CD4-positive, alpha-beta T cell treated with Interleukin-12 subunit alpha and Interleukin-12 subunit beta, for 1 hour (primary cell): ENCODE measurements around the gene ADGRD1.
"Not testable (repeated sequence)": the region's sequence is repeated elsewhere in the genome, so short reads cannot be mapped to it uniquely, and the experiment has no call there.

Experiments used
- DNase-seq: peaks from one replicate; pipeline ENCODE4 v3.0.0-alpha.2; 2020

The ADGRD1 gene

DNA sequence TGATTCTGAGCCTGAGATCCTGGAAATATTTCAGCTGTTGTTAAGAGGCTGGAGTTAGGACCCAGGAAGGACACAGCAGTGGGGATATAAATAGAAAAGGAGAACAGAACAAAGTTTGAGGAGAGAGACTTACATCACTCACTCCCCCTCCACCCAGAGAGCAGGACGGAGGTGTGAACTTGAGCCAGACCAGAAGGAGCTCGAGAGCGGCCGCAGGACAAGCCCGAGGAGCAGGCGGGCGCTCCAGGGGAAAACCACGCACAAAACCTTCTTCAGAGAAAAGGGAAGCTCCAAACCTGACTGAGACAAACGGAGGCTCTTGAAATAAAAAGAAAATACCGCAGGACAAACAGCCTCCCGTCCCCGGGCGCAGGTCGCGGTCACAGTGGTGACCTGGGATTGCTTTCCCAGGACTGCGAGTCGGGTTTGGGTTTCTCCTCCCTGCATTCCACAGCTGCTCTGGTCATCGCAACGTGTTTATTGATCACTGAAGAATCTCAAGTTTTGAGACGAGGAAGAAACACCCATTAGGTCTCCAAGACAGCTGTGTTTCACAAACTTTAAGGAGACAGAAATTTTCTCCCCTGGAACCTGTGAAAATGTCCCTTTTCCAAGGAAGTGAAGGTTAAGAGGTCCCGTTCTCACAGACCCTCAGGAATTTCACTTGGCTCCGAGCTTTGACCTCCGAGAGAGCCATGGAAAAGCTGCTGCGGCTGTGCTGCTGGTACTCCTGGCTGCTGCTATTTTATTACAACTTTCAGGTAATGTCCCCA is at the start of gene ADGRD1:
Gene ADGRD1, plus strand, starts transcription at position 137 of the 773 bp plus-strand sequence. Its CDS starts 559 bp downstream, at position 696.
- DNase-seq = no peak

DNA sequence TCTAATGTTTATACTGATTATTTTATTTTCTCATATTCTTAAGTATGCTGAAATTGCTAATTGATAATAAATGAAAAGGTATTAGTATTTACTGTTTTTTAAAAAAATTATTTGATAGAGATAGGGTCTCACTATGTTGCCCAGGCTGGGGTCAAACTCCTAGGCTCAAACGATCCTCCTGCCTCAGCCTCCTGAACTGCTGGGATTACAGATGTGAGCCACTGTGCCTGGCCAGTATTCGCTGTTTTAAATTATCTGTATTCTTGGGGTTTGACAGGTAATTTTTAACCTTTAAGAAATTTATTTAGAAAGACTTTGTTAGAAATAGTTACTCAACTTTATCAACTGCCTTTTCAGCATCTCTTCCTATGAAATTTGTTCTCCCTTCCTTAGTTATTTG is 49.6 kb upstream of the ADGRD1 start:
- DNase-seq = no peak

DNA sequence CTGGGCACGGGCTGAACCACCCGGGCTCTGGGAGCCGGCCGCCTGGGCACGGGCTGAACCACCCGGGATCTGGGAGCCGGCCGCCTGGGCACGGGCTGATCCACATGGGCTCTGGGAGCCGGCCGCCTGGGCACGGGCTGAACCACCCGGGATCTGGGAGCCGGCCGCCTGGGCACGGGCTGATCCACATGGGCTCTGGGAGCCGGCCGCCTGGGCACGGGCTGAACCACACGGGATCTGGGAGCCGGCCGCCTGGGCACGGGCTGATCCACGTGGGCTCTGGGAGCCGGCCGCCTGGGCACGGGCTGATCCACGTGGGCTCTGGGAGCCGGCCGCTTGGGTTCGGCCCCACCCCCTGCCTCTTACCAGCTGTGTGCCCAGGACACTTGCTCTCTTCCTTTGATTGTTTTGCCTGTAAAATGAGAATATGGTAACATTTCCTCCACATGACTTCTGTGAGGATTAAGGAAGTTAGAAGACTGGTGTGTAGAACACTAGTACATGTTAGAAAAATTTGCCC is 48.7 kb upstream of the ADGRD1 start:
- DNase-seq = not testable (repeated sequence)

DNA sequence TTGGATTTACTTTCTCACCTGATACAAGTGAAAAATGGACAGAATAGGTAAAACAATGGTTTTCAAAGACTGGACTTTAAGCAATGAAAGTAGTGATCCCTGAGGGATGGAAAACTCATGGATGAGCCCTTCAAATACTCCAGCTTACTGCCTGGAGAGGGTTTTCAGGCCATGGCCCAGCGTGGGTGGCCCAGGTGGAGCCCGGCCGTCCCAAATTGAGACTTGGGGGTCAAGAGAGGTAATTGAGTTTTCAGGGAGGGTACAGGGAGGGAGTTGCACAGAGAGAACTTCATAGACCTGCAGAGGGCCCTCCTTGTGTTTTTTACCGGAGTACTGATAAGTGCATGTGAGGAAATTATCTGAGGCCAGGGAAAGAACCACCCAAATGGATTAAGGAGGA is 44.6 kb upstream of the ADGRD1 start:
- no peak for DNase-seq

DNA sequence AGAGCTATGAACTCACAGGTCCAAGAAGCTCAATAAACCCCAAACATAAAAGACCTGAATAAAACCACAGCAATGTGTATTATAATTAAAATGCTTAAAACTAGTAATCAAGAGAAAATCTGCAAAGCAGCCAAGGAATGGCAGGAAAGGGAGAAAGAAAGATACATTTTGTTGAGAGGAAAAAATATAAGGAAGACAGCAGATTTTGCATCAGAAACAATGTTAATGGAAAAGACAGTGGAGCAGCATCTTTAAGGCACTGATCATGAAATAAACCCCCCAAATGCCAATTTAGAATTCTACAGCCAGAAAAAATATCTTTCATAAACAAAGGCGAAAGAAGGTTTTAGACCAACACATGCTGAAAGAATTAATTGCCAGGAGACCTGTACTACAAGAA is 42.5 kb upstream of the ADGRD1 start:
- DNase-seq = no peak

DNA sequence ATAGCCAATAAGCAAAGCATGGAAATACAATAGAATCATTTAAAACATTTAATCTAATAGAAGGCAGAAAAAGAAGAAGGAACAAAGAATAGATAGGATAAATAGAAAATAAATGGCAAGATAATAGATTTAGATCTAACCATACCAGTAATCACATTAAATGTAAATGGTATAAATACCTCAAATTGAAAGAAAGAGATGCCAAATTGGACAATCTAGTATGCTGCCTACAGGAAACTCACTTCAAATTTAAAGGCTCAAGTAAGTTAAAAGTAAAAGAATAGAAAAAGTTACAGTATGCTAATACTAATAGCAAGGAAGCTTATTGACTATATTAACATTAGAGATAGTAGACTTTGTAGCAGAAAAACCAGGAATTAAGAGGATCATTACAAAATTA is 41.8 kb upstream of the ADGRD1 start:
- no peak for DNase-seq

DNA sequence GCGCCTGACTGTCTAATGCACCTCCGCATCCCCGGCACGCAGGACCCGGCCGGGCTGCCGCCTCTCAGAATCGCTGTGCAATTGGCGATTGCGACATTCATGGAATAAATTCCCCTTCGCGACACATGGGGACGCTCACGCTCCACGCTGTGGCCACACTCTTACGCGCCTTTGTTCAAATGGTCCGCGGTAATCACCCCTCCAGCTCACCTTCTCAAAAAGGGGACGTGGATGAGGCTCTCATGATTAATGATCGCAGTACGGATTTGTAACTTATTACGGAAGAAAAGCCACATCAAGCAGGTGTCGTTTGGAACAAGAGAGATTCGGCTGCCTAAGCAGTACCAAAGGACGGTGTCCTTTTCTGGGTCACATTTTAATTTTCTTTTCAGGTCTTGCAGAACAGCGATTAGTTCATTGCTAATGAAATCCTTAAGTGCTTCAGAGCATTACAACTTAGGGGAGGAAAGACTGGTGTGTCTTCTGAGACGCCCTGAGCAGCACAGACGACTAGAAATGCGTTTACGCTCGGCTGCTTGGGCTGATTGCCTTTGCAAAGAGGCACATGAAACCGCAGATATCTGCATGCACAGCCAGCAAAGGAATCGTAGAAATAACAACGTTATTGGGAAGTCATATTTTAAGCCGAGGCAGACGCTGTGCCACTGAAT is 37.3 kb upstream of the ADGRD1 start:
- no peak for DNase-seq

DNA sequence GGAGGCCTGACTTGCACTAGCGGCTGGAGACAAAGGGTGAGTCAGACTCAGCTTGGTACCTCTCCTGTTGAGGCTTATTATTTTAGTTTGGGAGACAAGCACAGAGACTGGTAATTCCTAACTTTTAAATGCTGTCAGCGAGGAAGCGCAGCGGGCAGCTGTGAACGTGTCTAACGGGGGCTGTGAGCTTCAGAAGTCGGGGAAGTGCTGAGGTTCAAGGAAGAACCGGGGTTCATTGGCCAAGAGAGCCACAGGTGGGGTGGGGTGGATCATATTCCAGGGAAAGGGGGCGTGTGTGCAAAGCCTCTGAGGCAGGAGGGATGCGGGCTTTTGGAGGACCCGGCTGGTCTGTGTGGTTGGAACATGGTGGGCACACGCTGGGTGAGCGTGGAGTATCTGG is 36.1 kb upstream of the ADGRD1 start:
- no peak for DNase-seq

DNA sequence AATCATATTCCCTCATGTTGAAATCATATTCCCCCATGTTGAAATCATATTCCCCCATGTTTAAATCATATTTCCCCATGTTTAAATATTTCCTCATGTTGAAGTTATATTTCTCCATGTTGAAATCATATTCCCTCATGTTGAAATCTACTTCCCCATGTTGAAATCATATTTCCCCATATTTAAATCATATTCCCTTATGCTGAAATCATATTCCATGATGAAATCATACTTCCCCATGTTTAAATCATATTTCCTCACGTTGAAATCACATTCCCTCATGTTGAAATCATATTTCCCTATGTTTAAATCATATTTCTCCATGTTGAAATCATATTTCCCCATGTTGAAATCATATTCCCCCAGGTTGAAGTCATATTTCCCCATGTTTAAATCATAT is 34.6 kb upstream of the ADGRD1 start:
- no peak for DNase-seq

DNA sequence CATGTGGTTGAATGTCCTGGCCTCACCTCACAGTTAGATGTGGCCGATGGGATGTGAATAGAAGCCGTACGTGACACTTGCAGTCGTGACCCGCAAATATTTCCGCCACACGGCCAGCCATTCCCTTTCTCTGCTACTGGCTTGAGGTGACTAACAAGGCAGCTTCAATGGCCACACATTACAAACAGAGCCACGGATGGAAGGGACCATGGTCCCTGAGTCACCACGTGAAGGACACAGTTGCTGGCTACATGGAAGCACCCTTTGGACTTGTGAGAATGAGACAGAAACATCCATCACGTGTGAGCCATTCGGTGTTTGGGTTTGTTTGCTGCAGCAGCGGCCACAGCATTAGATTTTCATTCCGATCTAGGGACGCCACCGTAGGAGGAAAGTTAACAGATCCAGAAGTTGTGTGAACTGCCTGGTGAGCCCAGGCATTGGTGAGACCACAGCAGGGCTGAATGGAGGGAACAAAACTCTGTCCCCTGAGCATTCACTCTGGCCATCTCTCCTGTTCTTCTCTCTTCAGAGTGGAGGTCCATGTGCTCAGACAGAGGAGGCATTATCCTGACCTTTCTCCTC is 33.5 kb upstream of the ADGRD1 start:
- no peak for DNase-seq

DNA sequence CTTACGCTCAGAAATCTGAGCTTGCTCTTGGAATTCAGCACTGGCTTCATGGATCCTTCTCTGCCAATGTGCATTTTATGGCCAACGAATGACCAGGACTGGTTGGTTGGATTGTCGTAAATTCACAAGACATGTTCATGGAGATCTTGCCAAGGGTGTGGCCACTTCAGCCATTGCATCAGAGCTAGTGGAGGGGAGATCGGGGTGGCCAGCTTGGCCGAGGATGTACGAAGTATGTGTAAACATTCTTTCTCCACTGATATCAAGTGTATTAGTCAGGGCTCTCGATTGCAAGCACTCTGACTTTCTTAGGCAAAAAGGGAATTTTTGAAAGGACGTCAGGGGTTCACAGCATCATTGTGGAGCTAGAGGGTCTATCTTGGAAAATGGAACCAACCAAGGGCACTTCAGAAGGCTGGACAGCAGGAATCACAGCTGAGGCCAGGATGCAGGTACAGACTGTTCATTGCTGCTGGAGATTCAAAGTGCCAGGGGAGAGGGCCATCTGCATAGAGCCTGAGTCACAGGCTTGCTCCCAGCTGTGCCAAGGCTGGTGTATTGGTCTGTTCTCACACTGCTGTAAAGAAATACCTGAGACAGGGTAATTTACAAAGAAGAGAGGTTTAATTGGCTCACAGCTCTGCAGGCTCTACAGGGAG is 32.9 kb upstream of the ADGRD1 start:
- DNase-seq = no peak

DNA sequence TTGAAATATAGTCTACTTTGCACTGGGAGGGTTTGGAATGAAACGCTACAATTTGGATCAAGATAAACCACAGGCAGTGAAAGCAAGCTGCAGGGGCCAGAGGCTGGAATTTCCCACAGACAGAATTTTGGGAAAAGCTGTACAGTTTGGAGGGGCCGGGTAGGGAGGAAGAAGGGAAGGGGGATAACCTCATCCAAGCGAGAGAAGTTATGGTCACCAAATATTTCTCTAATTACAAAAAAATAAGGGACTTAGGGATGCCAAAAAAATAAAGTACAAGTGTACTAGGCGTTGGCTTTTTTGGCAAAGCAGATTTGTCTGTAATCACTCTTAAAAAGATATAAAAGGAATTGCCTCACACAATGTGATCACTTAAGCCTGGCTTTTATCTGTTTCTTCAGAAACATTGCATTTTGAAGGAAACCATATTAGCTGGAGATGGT is 31.2 kb upstream of the ADGRD1 start:
- DNase-seq = no peak

DNA sequence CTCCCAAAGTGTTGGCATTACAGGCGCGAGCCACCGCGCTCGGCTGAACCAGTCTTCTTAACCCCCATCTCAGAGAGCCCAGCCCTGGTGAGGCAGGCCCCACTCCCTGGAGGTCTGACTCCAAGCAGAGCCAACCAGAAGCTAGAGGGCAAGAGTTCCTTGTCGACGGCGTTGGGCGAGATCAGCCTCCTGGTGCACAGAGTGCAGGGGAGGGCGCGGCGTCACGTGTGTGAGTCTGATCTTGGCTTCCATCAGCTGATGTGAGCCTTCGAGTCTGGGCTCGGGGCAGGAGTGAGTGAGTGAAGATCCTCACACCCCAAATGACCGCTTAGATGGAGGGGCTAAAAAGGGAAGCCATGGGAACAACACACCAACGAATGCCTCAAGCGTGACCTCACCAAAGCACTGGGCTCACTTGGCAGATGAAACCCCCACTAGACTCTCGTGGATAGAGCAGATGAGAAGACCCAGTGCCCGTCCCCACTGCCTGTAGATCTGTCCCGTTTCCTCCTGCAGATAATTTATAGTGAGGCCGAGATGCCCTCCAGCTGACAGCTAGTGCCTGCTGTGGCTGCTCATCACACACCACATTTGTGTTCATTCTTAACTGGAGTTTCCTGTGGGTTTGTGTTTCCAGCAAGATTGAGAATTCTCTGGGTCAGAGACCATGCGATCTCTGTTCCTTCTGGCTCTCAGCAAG is 28.6 kb upstream of the ADGRD1 start:
- DNase-seq = no peak

DNA sequence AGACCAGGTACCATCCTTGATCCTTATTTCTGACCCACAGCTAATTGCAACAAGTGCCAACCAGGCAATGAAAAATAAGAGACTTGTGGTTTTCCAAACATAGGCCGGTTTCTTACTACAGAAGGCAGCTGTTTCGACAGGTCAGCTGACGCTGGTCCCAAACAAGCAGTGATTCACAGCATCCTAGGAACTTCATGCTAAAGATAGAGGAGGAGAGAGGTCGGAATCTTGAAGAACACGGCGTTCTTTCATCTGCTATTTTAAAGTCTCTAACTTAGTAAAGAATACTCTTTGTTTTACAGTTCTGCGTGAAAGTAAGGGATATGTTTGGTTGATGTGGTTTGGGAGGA is 28.1 kb upstream of the ADGRD1 start:
- no peak for DNase-seq

DNA sequence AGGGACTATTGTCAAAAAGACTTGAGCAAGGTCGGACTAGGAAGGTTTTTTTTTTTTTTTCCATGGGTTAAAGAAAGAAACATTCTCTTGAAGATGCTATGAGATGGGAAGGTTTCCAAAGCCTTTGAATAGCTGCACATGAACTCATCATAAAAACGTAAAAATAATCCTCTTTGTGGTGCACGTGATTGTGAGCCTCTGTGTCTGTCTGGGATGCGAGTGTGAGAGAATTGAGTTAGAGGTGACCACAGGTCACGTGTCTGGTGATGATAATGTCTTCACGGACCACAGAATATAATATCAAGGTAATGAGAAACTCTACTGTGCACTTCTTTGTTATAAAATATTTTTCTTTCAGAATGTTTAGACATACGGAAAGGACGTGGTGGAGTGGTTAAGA is 24.3 kb upstream of the ADGRD1 start:
- DNase-seq = no peak

DNA sequence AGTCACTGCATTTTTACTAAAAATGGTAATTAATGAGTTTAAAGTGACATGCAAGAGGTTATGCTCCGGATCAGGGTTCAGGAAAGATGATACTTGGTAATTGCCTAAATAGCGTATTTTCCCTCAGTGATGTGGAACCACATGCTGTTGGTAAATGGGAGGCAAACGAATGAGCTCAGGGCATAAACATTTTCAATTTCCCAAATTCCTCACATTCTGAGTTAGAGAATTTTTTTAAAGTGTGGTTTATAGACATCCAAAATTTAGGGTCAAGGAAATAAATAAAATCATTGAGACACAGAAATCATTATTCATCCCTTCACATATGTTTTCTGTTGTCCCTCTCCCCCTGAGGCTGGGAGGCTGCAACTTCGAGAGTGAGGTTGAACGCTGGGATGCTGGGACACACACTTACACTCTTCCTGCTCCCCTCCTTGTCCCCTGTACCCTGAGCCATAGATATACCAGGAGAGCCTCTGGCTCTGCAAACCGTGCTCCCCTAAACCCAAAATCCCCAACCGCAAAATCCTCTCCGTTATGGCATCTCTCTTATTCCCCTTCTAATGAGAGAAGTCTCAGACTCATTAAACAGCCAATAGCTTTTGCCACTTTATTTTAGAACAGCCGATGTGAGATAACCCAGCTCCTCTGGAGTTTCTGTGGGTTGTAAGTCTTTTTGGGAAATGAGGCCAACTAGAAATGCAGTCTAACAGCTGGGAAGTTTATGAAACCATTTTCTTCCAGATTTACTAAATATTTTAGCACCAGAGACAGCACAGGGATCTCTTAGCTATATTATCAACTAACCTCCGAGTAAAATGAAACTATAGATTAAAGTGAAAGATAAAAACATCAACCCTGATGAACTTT is 21.4 kb upstream of the ADGRD1 start:
- no peak for DNase-seq

DNA sequence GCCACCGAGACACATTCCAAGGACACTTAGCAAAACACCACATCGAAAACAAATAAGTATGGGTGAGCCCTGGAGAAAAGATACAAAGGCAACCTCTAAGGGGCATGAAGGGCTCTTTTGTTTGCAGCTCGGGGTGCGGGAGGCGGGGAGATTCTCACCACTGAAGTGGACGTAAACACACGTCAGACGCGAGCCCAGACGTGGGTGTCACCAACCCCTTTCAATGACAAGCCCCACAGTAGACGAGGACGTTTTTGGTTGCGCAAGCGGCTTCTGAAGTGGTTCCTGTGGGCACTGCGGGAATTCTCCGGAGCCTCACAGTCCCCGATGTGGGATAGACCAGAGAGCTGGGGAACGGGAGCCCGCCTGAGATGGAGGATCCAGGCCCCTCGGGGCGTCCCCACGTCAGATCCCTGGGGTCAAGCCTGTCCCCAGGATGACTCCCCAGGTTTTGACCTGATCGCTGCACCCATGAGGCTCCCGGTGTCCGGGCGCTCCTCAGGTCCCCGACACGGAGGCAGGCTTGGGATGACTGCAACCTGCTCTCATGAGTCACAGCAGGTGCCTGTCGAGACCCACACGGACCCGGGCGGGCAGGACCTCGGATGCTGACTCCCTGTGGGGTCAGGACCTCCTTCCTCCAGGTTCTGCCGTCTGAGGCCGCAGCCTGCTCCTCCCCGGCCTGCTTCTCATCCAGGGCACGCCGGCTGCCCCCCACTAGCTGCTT is 20.3 kb upstream of the ADGRD1 start:
- DNase-seq = no peak

DNA sequence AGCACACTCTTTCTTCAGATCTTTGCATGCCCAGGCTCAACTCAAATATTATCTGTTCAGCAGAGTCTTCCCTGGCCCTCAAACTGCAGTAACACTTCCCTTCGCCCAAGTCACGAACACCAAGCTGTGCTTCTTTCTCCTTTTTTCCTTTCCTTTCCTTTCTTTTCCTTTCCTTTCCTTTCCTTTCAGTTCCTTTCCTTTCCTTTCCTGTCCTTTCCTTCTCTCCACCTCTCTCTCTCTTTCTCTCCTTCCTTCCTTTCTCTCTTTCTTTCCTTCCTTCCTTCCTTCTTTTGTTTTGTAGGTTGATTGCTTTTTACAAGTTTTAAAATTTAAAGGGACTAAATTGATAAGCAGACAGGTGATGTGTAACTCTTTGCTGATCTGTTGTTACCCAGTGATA is 19.0 kb upstream of the ADGRD1 start:
- no peak for DNase-seq

DNA sequence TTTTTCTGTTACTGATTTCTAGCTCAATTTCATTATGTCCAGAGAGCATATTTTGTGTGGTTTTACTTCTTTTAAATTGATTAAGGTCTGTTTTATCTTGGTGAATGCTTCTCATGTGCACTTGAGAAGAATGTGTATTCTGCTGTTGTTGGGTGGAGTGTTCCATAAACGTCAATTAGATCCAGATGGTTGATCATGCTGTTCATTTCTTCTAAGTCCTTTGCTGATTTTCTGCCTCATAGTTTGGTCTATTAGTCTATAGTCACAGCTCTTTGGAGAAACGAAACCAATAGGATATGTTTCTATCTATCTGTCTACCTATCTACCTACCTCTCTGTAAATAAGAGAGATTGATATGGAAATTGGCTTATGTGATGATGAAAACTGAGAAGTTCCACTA is 17.1 kb upstream of the ADGRD1 start:
- DNase-seq = no peak

DNA sequence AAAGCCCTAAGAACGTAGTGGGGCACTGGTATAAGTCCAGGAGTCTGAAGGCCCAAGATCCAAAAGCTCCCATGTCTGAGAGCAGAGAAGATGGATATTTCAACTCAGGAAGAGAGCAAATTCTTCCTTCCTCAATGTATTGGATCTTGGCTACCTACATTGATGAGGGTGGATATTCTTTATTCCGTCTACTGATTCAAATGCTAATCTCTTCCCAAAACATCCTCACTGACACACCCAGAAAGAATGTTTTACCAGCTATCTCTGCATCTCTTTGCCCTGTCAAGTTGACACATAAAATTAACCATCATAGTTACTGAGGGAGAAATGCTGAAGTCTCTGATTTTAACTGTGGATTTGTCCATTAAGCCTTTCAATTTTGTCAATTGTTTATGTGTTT is 16.6 kb upstream of the ADGRD1 start:
- no peak for DNase-seq

DNA sequence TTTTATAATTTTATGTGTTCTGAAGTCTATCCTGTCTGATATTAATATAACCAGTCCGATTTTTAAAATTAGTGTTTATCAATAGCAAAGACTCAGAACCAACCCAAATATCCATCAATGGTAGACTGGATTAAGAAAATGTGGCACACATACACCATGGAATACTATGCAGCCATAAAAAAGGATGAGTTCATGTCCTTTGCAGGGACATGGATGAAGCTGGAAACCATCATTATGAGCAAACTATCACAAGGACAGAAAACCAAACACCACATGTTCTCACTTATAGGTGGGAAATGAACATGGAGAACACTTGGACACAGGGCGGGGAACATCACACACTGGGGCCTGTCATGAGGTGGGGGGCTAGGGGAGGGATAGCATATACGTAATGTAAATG is 16.2 kb upstream of the ADGRD1 start:
- not testable (repeated sequence) for DNase-seq
